Neural progenitor cell (in vitro differentiated cells): Measurements from ENCODE around the gene CUEDC1. TPM values are rescaled to one million over a fixed set of nuclear protein-coding genes. Genes with fewer than 3 reads are reported as not detected.

Experiments
- DNase-seq: peaks from one replicate; pipeline ENCODE4 v3.0.0-alpha.2; 2016; ENCODE audit warnings: low spot score
- H2AFZ ChIP-seq: fragments of 200-600 bp; sonication (generic); replicated peaks from 2 replicates; pipeline ENCODE4 v1.6.1; 2016; ENCODE audit warnings: antibody characterized with exemption
- H3F3A ChIP-seq: fragments of 200-600 bp; sonication (generic); 2 replicates; pipeline ENCODE4 v1.6.1; 2016; ENCODE audit warnings: antibody characterized with exemption, low read depth
- H3K27ac ChIP-seq: fragments of 200-600 bp; sonication (generic); 2 replicates; pipeline ENCODE4 v1.5.1; 2016; ENCODE audit warnings: mild to moderate bottlenecking
- H3K27me3 ChIP-seq: fragments of 200-600 bp; sonication (generic); 2 replicates; pipeline ENCODE4 v1.6.1; 2016; ENCODE audit warnings: mild to moderate bottlenecking, moderate library complexity
- H3K36me3 ChIP-seq: fragments of 200-600 bp; sonication (generic); 2 replicates; pipeline ENCODE4 v1.5.1; 2016
- H3K4me1 ChIP-seq: fragments of 200-600 bp; sonication (generic); 2 replicates; pipeline ENCODE4 v1.6.1; 2016; ENCODE audit warnings: mixed run types
- H3K4me2 ChIP-seq: fragments of 200-600 bp; sonication (generic); 2 replicates; pipeline ENCODE4 v1.6.1; 2016
- H3K4me3 ChIP-seq: fragments of 200-600 bp; sonication (generic); 2 replicates; pipeline ENCODE4 v1.5.1; 2016
- H3K79me2 ChIP-seq: fragments of 200-600 bp; sonication (generic); 2 replicates; pipeline ENCODE4 v1.6.1; 2016; ENCODE audit warnings: low read depth
- H3K9ac ChIP-seq: fragments of 200-600 bp; sonication (generic); 2 replicates; pipeline ENCODE4 v1.6.1; 2016
- H3K9me3 ChIP-seq: fragments of 200-600 bp; sonication (generic); 2 replicates; pipeline ENCODE4 v1.5.1; 2016; ENCODE audit warnings: low read depth
- H4K20me1 ChIP-seq: fragments of 200-600 bp; sonication (generic); 2 replicates; pipeline ENCODE4 v1.6.1; 2016; ENCODE audit warnings: low read depth
- H3K27ac Mint-ChIP-seq: 3 replicates; pipeline ENCODE4 v1.8.0; 2021; ENCODE audit warnings: mixed read lengths
- H3K27me3 Mint-ChIP-seq: 2 replicates; pipeline ENCODE4 v1.8.0; 2022; ENCODE audit warnings: low read depth, mild to moderate bottlenecking, inconsistent platforms, moderate library complexity, mixed read lengths; ENCODE audit not compliant: insufficient read depth
- H3K36me3 Mint-ChIP-seq: 3 replicates; pipeline ENCODE4 v1.8.0; 2021; ENCODE audit warnings: mixed read lengths
- H3K4me1 Mint-ChIP-seq: 3 replicates; pipeline ENCODE4 v1.8.0; 2021; ENCODE audit warnings: mixed read lengths
- H3K4me3 Mint-ChIP-seq: 3 replicates; pipeline ENCODE4 v1.8.0; 2021; ENCODE audit warnings: mild to moderate bottlenecking, moderate library complexity, mixed read lengths
- H3K9me3 Mint-ChIP-seq: 3 replicates; pipeline ENCODE4 v1.8.0; 2020; ENCODE audit warnings: mixed read lengths
- CTCF ChIP-seq: fragments of 200-600 bp; sonication (generic); IDR thresholded peaks from 2 replicates; pipeline ENCODE4 v1.5.1; 2017; ENCODE audit warnings: antibody characterized with exemption, mild to moderate bottlenecking
- EZH2 ChIP-seq: fragments of 200-600 bp; sonication (generic); IDR thresholded peaks from 2 replicates; pipeline ENCODE4 v1.6.1; 2017; ENCODE audit warnings: antibody characterized with exemption, mild to moderate bottlenecking, moderate library complexity
- EZH2phosphoT487 ChIP-seq: fragments of 200-600 bp; sonication (generic); IDR thresholded peaks from 2 replicates; pipeline ENCODE4 v1.6.1; 2017; ENCODE audit warnings: antibody characterized with exemption
- total RNA-seq: library from RNA; depleted of rRNA; stranded (reverse); fragments of >200 nt; gene quantifications from 2 replicates; pipeline ENCODE4 v1.2.3, GENCODE V29; 2015; ENCODE audit warnings: low replicate concordance

The CUEDC1 gene
- total RNA-seq, 1 donor from 2014 or later: 8.8 TPM

DNA sequence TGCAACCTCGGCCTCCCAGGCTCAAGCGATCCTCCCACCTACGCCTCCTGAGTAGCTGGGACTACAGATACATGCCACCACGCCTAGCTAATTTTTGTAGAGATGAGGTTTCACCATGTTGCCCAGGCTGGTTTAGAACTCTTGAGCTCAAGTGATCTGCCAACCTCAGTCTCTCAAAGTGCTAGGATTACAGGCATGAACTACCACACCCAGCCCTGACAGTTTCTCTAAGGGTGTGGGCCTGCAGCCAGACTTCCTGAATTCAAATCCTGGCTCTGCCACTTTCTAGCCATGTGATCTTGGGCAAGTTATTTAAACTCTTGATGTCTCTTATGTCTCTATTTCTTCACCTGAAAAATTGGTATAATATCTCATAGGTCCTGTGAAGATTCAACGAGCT, 5.6 kb downstream of the CUEDC1 start:
- Mint-ChIP-seq H3K4me1 (peaks cover 82% of the 10 kb centered on the region), H3K9me3 (no peaks in the 10 kb centered on the region), H3K27me3 (peaks cover 10% of the 10 kb centered on the region), H3K36me3 (peaks cover 16% of the 10 kb centered on the region), H3K27ac (peak overlapping the region; percentile 22), H3K4me3 (no peak overlapping the region)
- H3K4me3 ChIP-seq: no peak overlapping the region
- H3K79me2 ChIP-seq: no peaks in the 10 kb centered on the region
- TF ChIP-seq EZH2phosphoT487 (no peak), EZH2 (no peak), CTCF (no peak)
- H3K9me3 ChIP-seq: no peaks in the 10 kb centered on the region
- no peak overlapping the region for H2AFZ ChIP-seq
- H3K4me1 ChIP-seq: peaks cover 26% of the 10 kb centered on the region
- no peaks in the 10 kb centered on the region for H4K20me1 ChIP-seq
- H3K9ac ChIP-seq: no peak overlapping the region
- H3F3A ChIP-seq: peaks cover 8% of the 10 kb centered on the region
- H3K27ac ChIP-seq: no peak overlapping the region
- DNase-seq: no peak
- no peaks in the 10 kb centered on the region for H3K36me3 ChIP-seq
- peaks cover 13% of the 10 kb centered on the region for H3K27me3 ChIP-seq
- no peak overlapping the region for H3K4me2 ChIP-seq

DNA sequence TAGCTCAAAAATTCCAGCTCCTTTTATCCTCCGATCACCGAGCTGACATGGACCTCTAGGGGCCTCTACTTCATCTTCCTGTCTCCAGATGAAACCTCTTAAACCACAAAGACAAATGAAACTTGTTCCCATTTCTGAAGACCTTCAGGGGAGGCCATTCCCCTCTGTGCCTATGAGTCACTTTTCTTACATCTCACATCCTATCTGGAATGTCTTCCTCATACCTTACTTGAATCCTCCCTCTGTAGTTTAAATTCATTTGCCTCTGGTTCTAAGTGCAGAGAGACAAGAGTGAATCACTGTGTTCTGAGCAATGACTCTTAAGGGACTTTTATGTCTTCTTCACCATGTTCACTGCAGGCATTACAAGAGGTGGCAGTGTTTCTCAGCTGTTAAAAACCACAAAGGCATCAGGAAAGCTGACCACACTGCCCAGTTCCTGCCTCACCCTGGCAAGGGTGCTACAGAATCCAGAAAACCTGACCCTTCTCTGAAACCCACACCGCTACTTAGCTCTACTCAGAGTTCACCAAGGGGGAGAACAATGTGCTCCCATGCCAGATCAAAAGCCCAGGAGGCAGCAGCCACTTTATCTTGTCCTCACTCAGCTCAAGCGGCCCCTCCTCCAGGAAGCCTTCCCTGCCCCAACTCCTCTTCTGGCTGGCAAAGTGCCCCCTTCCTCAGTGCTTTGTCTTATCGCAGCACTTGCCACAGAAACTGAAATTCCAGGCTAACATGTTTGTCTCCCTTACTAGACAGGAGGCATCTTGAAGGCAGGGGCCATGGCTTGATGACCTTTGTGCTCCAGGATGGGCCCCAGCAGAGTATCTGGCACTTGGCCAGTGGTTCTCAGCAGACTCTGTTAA, 6.4 kb downstream of the CUEDC1 start:
- Histone ChIP-seq H3K27ac (no peak overlapping the region), H3K4me3 (no peak overlapping the region), H3K27me3 (peaks cover 8% of the 10 kb centered on the region), H3K4me1 (peaks cover 21% of the 10 kb centered on the region), H4K20me1 (no peaks in the 10 kb centered on the region), H3F3A (peaks cover 3% of the 10 kb centered on the region), H3K4me2 (no peak overlapping the region), H3K9me3 (no peaks in the 10 kb centered on the region), H3K36me3 (no peaks in the 10 kb centered on the region), H3K79me2 (no peaks in the 10 kb centered on the region), H3K9ac (no peak overlapping the region), H2AFZ (no peak overlapping the region)
- TF ChIP-seq CTCF (no peak), EZH2phosphoT487 (no peak), EZH2 (no peak)
- DNase-seq: no peak
- no peak overlapping the region for H3K4me3 Mint-ChIP-seq
- H3K9me3 Mint-ChIP-seq: no peaks in the 10 kb centered on the region
- H3K4me1 Mint-ChIP-seq: peaks cover 82% of the 10 kb centered on the region
- H3K27me3 Mint-ChIP-seq: peaks cover 6% of the 10 kb centered on the region
- peaks cover 17% of the 10 kb centered on the region for H3K36me3 Mint-ChIP-seq
- H3K27ac Mint-ChIP-seq: peak overlapping the region; percentile 83

DNA sequence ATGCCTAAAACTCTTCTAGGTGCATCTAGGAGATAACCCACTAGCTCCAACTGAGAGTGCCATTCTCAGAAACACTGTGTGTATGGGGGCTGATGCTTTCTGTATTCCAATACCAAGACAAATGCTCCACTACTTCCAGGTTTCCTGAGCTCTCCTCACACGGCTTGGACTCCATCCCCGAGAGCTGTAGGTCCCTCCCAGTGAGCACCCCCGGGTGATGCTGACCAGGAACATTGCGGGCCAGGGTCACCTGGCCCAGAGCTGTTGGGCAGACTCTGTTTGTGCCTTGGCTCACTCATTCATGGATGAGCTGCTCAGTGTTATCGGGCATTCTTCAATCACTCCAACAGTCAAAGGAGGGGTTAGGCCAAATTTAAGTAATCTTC, 7.0 kb downstream of the CUEDC1 start:
- H2AFZ ChIP-seq: no peak overlapping the region
- peaks cover 3% of the 10 kb centered on the region for H3K27me3 ChIP-seq
- peaks cover 19% of the 10 kb centered on the region for H3K4me1 ChIP-seq
- no peak for DNase-seq
- H3K27ac ChIP-seq: no peak overlapping the region
- TF ChIP-seq CTCF (no peak), EZH2phosphoT487 (no peak), EZH2 (no peak)
- no peaks in the 10 kb centered on the region for H3K36me3 ChIP-seq
- H3K9ac ChIP-seq: no peak overlapping the region
- H3K9me3 Mint-ChIP-seq: no peaks in the 10 kb centered on the region
- H4K20me1 ChIP-seq: no peaks in the 10 kb centered on the region
- no peaks in the 10 kb centered on the region for H3K9me3 ChIP-seq
- no peaks in the 10 kb centered on the region for H3K79me2 ChIP-seq
- H3K27ac Mint-ChIP-seq: peak overlapping the region; percentile 83
- peaks cover 16% of the 10 kb centered on the region for H3K36me3 Mint-ChIP-seq
- H3K4me3 ChIP-seq: no peak overlapping the region
- peaks cover 6% of the 10 kb centered on the region for H3K27me3 Mint-ChIP-seq
- H3F3A ChIP-seq: no peaks in the 10 kb centered on the region
- H3K4me3 Mint-ChIP-seq: no peak overlapping the region
- peaks cover 82% of the 10 kb centered on the region for H3K4me1 Mint-ChIP-seq
- H3K4me2 ChIP-seq: no peak overlapping the region
